GM19463 (cell line): ENCODE results near the gene PIK3R5.

Experiments
- ATAC-seq: cut with Tn5 transposase; IDR thresholded peaks from one replicate; pipeline ENCODE4 v1.9.1; 2021; ENCODE audit warnings: mild to moderate bottlenecking, moderate library complexity; ENCODE audit not compliant: unreplicated experiment

Gene PIK3R5, protein sequence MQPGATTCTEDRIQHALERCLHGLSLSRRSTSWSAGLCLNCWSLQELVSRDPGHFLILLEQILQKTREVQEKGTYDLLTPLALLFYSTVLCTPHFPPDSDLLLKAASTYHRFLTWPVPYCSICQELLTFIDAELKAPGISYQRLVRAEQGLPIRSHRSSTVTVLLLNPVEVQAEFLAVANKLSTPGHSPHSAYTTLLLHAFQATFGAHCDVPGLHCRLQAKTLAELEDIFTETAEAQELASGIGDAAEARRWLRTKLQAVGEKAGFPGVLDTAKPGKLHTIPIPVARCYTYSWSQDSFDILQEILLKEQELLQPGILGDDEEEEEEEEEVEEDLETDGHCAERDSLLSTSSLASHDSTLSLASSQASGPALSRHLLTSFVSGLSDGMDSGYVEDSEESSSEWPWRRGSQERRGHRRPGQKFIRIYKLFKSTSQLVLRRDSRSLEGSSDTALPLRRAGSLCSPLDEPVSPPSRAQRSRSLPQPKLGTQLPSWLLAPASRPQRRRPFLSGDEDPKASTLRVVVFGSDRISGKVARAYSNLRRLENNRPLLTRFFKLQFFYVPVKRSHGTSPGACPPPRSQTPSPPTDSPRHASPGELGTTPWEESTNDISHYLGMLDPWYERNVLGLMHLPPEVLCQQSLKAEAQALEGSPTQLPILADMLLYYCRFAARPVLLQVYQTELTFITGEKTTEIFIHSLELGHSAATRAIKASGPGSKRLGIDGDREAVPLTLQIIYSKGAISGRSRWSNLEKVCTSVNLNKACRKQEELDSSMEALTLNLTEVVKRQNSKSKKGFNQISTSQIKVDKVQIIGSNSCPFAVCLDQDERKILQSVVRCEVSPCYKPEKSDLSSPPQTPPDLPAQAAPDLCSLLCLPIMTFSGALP

DNA sequence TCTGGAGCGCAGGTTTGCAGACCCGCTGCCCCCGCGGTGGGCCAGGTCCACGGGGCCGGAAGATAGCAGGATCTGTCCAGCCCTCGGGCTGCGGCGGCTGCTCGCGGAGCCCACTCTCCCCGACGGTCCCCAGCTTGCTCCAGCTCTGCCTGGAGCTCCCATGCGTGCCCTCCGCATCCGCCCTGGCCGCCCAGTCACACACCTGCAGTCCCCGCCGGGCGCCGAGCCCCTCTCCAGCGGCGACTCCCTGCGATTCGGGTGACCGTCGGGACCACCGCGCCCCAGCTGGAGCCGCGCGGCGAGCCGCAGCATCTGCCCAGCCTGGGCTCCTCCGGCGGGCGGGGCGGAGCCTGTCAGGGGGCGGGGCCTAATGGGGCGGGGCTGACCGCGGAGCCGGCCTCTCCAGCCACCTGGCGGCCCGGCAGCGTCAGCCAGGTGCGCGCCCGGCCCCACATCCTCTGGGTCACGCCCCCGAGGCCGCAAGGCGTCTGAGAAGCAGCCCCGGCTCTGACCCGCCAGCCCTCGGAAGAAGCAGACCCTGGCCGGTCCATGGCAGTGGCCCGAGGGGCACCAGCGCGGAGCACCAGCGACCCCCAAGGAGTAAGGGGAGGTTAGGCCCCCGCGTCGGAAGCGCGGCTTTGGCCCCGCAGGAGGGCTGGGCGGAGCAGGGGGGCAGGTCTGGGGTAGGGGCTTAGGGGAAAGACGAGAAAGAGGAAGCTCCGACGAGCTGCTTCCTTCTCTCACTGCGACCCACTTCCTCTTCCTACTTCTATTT, at the start of gene PIK3R5:
Gene PIK3R5 (minus strand): TSS at position 314 of the 775 bp plus-strand sequence. CDS start 54,213 bp downstream, outside the sequence.
- ATAC-seq = peak; percentile 72

DNA sequence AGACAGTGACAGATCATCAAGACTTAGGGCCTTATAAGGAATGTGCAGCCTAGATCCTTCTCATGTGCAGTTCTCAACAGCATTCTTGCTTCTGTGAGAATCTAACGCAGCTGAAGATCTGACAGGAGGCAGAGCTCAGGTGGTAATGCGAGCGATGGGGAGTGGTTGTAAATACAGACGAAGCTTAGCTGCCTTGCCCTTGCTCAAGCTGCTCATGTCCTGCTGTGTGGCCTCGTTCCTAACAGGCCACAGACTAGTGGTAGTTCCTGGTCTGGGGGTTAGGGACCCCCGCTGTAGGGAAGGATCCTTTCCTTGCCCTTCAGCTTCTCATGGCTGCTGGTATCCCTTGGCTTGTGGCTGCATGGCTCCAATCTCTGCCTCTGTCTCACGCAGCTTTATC, 45.5 kb upstream of the PIK3R5 start:
- ATAC-seq = no peak

DNA sequence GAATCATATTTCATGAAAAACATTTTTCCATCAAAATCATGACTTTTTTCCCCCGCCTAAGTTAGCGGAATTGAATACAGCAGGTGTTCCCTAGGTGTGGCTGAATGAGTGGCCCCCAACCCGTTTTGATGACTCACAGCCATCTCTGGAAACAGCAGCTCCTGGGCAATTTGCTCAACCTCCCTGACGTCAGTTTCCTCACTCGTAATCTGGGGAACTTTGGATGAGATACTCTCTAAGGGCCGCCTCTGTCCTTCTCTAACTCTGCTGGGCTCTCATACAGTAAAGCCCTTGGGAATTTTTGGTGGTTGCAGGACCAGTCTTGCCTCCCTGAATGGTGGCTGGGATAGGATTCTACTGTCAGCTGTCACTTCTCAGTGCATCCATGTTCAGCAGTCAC, 44.2 kb upstream of the PIK3R5 start:
- ATAC-seq = no peak

DNA sequence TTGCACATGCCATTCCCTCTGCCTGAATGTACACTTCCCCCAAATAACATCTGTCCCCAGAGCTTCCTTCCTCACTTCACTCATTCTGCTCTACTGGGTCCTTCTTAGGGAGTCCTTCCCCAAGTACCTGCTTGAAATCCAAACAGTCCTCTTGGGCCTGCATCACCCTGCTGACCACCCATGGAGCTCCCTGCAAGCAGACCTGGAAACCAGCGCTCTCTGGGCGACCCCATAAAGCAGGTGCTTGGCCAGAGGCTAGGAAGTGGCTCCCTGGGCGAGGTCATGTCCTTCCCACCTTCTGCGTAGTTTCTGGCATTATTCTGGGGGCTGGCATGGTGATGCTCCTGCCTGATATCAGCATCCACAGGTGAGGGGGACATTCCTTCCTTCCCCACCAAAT, 43.6 kb upstream of the PIK3R5 start:
- no peak for ATAC-seq

DNA sequence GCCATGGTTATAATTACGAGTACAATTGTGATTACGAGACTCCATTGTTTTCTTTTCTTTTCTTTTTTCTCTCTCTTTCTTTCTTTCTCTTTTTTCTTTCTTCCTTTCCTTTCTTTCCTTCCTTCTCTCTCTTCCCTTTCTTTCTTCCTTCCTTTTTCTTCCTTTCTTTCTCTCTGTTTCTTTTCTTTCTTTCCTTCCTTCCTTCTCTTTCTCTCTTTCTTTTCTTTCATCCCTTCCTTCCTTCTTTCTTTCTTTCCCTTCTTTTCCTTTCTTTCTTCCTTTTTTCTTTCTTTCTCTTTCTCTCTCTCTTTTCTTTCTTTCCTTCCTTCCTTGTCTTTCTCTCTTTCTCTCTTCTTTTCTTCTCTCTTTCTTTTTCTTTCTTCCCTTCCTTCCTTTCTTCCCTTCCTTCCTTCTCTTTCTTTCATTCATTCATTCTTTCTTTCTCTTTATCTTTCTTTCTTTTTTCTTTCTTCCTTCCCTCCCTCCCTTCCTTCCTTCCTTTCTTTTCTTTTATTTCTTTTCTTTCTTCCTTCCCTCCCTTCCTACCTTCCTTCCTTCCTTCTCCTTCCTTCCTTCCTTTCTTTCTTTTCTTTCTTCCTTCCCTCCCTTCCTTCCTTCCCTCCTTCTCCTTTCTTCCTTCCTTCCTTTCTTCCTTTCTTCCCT, 41.7 kb upstream of the PIK3R5 start:
- no peak for ATAC-seq

DNA sequence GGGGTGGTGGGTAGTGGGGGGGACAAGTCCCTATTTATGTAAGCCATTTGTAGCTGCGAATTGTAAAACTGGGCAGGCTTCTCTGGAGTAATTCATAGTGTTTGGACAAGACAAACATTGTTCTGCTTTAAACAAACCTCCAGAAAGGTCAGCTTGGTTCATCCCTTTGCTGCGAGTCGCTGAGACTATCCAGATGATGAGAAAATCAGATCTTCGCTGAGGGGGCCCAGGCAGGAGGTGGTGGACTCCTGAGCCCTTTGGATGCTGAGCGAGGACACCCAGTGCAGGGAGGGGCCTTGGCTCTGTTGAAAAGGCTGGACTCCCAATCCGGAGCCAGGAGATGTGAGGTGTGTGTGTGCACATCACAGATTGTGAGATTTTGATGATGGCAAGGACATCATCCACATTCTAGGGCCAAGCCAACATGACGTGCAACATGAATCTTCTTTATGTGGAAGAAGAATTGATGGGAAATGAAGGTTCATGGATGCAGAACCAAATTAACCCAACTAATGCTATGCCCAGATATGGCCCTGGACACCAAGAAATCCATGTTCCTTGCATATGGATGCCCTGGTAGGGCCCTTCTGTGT, 40.8 kb upstream of the PIK3R5 start:
- no peak for ATAC-seq

DNA sequence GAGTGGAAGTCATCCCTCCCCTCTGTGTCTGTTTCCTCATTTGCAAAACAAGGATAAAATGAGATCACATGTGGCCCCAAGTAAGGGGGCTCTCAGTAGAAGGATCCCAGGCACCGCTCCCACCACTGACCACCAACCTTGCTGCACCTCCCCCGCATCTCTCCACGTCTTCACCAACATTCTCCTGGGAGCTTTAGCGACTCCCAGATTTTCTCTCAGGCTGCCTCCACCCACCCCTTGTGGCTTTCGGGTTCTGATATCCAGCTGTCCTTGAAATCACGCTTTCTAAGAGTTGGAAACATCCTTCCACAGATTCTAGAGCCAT, 39.4 kb upstream of the PIK3R5 start:
- ATAC-seq = no peak

DNA sequence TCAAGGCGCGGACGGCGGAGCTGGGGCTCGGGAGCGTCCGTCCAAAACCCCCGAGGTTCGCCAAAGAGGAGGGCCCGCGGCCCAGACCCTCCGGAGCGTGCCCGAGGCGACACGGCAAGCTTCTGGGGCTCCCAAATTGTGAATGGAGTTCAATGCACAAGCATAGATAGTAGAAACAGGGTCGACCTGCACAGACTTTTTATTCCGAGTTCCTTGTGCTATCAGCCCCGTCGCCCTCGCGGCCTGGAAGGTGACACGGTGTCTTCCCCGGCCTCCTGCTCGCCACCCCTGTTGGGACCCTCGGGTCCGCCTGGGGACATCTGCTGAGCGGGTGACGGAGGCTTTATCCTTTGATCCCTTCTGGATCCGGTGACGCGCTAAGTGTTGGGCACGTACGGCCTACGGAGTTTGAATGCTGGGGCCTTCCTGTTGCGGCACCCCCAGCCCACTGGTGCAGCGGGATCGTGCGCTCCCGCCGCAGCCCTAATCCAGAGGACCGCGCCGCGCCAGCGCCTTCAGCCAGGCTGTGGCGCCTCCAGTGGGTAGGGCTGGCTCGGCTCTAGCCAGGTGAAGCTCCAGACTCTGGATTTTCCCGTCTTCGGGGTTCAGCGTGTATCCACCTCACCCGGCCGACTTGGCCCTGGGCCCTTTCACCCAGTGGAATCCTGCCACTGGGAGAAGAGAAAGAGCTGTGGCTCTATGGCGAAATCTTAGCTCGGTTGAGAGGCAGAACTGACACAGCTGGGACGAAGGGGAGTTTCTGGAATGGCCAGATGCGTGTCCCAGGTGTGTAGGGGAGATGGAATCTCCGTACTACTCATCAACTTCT, 38.8 kb upstream of the PIK3R5 start:
- ATAC-seq = no peak

DNA sequence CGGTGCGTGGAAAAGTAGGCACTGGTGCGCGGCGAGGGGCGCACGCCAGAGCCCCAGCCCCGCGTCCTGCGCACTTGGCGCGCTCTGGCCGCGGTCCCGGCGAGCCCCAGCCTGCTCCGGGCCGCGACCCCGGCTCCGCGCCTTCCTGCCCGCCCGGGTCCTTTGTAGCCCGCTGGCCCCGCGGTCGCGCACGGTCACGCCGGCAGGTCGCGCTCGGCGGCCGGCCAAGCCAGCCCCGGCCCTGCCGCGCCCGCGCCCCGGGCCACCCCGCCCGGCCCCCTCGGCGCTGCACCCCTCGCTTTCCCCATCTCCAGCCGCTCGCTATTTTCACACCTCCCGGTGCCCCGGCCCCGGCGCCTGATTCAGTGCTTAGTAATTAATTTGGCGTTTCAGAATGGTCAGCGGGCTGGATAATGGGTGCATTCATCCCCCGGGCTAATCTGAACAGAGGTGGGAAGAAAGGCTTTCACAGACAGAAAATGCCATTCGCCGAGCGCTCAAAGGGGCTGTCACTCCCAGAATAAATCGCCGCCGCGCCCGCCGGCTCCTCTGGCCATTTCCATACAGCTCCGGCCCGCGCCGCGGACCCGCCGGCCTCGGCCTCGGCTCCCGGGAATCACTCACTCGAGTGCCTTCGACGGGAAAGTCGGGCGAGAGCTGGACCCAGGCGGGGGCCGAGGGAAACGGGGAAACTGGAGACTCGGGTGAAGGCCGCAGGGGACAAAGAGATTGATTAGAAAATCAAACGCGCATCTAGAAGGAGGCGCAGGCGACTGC, 38.0 kb upstream of the PIK3R5 start:
- no peak for ATAC-seq

DNA sequence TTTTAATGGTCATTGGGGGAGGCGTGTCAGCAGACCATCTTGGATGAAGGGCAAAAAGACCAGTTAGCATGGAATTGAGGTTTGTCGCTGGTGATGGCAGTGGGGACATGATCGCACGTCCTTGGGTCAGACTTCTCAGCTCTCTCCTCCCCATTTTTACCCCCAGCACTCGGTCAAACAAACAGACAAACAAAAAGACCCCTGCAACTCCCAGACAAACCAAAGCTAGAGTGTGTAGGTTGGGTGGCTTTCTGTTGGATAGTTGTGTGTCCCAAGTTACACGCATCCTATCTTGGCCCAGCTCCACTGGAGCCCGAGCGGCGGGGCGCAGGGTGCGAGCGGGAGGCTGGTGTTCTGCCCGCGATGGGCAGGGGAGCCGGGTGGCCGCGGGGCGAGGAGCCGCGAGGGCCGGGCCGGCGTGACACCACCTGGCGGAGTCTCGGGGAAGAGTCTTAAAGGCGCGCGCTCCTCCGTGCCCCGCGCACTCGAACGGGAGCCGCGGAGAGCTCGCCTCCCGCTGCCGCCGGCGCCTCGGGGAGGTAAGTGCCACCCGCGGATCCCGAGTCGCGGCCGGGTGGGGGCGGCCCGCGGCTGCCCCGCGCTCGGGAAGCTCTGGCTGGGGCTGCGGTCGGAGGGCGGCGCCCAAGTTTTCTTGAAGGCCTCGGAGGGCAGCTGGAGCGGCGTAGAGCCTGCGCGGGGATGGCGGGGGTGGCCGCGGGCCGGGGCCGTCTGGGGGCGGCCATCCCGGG, 37.3 kb upstream of the PIK3R5 start:
- no peak for ATAC-seq

DNA sequence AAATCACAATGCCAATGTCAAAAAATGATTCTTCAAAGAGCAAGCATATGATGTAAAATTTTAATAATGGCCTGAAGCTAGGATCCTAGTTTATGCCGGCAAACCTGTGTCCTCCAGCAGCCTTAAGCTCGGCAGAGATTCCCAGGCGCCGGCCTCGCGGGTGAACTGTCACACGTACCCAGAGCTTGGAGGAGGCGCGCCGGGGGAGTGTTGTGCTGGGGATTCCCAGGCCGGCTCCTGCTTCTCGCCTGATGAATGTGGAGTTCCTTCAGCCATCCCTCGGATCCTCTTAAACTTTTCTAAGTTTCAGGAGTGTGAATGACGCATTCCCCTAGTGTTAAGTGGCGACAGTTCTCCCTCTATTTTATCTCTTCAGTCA, 36.7 kb upstream of the PIK3R5 start:
- no peak for ATAC-seq

DNA sequence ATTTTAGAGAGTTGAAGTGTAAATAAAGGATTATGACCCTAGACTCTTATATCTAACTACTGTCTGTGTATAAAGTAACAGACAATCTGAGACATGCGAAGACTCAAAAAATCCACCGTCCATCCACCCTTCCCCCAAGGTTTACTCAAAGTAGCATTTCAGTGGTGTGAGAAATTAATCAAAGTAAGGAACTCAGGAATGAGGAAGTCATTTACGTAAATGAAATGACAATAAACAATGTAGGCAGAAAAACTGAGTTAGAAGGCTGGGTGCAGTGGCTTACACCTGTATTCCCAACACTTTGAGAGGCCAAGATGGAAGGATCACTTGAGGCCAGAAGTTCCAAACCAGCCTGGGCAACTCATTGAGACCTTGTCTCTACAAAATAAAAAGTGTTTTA, 36.1 kb upstream of the PIK3R5 start:
- no peak for ATAC-seq

DNA sequence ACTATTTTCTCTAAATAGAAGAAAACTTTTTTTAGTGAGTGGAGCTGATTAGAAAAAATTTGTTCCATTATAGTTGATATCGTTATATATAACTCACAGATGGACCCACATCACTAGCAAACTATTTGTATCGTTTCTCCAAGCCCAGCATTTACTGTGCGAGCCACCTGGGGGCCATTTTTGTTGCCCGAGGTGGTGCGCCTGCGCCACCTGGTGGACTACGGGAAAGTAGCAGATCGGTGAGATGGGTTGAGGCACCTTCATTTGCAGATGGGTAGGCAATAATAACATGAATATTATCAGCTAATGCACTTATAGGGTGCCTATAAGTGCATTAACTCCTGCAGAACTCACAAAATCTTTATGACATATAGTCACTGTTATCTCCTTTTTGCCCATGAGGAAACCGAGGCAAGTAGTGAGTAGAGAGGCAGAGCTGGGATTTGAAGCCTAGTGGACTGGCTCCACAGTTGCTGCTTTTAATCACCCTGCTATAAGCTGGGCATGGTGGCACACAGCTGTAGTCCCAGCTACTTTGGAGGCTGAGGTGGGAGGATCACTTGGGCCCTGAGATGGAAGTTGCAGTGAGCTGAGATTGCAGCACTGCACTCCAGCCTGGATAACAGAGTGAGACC, 32.6 kb upstream of the PIK3R5 start:
- ATAC-seq = no peak

DNA sequence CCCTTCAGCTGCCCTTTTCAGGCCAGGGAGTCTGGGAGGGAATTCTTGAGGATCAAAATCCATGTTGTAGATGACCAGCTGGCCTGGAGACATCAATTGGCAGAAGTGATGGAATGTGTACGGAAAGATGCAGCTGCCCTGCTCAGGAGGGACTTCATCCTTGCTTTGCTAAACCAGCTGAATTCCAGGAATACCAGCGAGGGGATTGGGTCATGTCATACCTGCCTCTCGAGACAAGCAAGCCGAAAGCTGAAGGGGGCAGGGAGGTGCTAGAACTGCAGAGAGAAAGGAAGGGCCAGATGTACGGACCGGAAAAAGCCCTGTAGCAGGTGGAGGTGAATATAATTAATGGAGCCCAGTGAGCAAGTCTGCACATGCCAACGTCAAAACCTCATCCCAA, 30.2 kb upstream of the PIK3R5 start:
- ATAC-seq = no peak

DNA sequence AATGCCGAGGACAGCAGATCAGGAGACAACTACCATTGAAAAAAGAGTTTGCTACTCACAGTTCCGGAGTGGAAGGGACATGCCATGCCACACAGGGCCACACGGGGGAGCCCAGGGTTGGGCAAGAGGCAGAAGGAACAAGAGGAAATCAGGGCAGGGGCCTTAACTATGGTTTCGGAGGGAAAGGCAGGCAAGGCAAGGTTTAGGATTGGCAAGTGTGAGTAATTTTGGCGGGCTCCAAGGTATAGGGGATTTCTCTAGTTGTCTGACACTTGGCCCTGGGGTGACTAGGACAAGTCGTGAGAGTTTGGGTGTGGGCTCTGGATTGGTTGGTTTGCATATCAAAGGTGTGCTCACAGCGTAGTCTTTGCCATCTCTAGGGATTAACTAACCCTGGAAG, 28.8 kb upstream of the PIK3R5 start:
- no peak for ATAC-seq

DNA sequence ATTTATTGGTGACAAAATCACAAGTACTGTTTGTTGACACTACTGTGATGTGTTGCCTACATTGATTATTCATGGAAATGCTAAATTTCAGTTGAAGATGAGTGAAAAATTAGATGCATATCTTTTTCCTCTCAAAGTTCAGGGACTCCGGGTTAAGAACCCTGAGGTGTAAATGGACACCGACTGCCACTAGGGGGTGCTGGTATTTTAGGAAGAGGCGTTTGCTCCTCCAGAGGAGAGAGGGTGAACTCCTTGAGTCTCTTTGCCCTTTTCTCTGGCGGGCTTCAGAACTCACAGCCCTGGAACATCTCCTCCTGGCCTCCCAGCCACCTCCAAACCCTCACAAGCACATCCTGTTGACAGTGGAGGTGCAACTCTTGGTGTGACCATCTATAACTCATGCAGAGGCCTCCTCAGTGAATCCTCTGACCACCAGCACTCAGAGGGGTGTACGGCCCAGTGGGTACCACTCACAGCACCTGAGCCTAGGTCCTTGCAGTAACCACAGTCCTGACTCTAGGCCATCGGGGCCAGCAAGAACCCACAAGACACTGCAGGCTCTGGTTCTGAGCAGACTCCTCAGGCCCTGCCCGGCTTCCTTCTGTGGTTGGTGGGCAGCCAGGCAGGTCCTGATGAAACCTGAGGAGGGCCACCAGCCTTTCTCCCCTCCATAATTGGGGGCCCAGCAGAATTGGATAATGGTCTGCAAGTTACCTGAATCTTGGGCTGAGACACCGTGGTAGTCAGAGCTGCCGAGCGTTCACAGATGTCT, 26.2 kb upstream of the PIK3R5 start:
- no peak for ATAC-seq
